Cerebellar nuclear complex (tissue), 1 donor: ENCODE measurements around the gene SLC29A3.

Source experiments
- DNase-seq, 2 experiments: peaks; one replicate each; lab custom pipeline; 2025; lab: John Stamatoyannopoulos, UW

SLC29A3 gene

GRCh38 chr10:71300555-71301370, 18.3 kb upstream of the SLC29A3 start:
- no peak for DNase-seq

- DNase-seq, result no peak
These were observed 17.6 kb upstream of the SLC29A3 start for GRCh38 chr10:71301371-71301916.

GRCh38 chr10:71302451-71302850, 16.6 kb upstream of the SLC29A3 start:
- no peak for DNase-seq

- peak in 1 of 2 experiments; percentile 37 for DNase-seq
These were observed 16.0 kb upstream of the SLC29A3 start for GRCh38 chr10:71302874-71303568.

GRCh38 chr10:71303569-71303907, 15.5 kb upstream of the SLC29A3 start:
- DNase-seq, result no peak

- DNase-seq, result no peak
These were observed 14.1 kb upstream of the SLC29A3 start for GRCh38 chr10:71304914-71305313.

- no peak for DNase-seq
These were observed 12.1 kb upstream of the SLC29A3 start for GRCh38 chr10:71306979-71307378.

GRCh38 chr10:71307469-71308085, 11.5 kb upstream of the SLC29A3 start:
- no peak for DNase-seq

- DNase-seq, result no peak
These were observed 10.8 kb upstream of the SLC29A3 start for GRCh38 chr10:71308244-71308643.

- DNase-seq, result no peak
These were observed 10.1 kb upstream of the SLC29A3 start for GRCh38 chr10:71308985-71309384.

- DNase-seq, result no peak
These were observed 9.1 kb upstream of the SLC29A3 start for GRCh38 chr10:71309919-71310318.

- DNase-seq, result no peak
These were observed 6.8 kb upstream of the SLC29A3 start for GRCh38 chr10:71312220-71312619.

GRCh38 chr10:71312811-71313789, 6.0 kb upstream of the SLC29A3 start:
- peak; percentile 80 to 91 for DNase-seq

GRCh38 chr10:71314028-71314693, 4.9 kb upstream of the SLC29A3 start:
- DNase-seq, result no peak

GRCh38 chr10:71314694-71315225, 4.3 kb upstream of the SLC29A3 start:
- DNase-seq, result no peak

GRCh38 chr10:71316056-71316785, 2.8 kb upstream of the SLC29A3 start:
- no peak for DNase-seq

- DNase-seq, result no peak
These were observed 2.3 kb upstream of the SLC29A3 start for GRCh38 chr10:71316786-71317160.

GRCh38 chr10:71317739-71318138, 1.3 kb upstream of the SLC29A3 start:
- no peak for DNase-seq

- DNase-seq, result no peak
These were observed 837 bp downstream of the SLC29A3 start for GRCh38 chr10:71319800-71320392.

- no peak for DNase-seq
These were observed 1.5 kb downstream of the SLC29A3 start for GRCh38 chr10:71320592-71320991.
